ENCODE measurements around the gene CFAP46. TPM values are rescaled to one million over a fixed set of nuclear protein-coding genes. Genes with fewer than 3 reads are reported as not detected.
"Not testable (repeated sequence)": the region's sequence is repeated elsewhere in the genome, so short reads cannot be mapped to it uniquely, and the experiment has no call there.

The CFAP46 gene
- total and polyA plus RNA-seq, 2 experiments from 2014 or later = 2.2 to 2.4 TPM

GRCh38 chr10:132792796-132793195 lies 149.6 kb downstream of the CFAP46 start:
- Histone ChIP-seq H3K36me3 (replicated peaks; ENCODE audit: insufficient read depth, low read depth) (no peaks in the 10 kb centered on the region), H2AFZ (no peak overlapping the region), H4K20me1 (ENCODE audit: insufficient read depth, poor library complexity, severe bottlenecking) (no peaks in the 10 kb centered on the region), H3K27me3 (peaks cover 46% of the 10 kb centered on the region), H3K4me3 (no peak overlapping the region), H3K9me2 (replicated peaks; ENCODE audit: insufficient read depth) (no peaks in the 10 kb centered on the region), H3K27ac (no peak overlapping the region), H3K4me1 (ENCODE audit: insufficient read depth) (peaks cover 9% of the 10 kb centered on the region), H3K79me2 (no peaks in the 10 kb centered on the region), H3K4me2 (no peak overlapping the region), H3K9me3 (ENCODE audit: low read depth) (no peaks in the 10 kb centered on the region)
- DNase-seq (ENCODE audit: low spot score) = no peak
- WGBS (ENCODE audit: low lambda C conversion rate, missing lambda C conversion rate) = 94% methylated on average over 17 of the region's 17 CpGs
- TF ChIP-seq EZH2 (IDR thresholded peaks at IDR 0.05; ENCODE audit: borderline replicate concordance) = no peak
- TF ChIP-seq, protein P1, sequence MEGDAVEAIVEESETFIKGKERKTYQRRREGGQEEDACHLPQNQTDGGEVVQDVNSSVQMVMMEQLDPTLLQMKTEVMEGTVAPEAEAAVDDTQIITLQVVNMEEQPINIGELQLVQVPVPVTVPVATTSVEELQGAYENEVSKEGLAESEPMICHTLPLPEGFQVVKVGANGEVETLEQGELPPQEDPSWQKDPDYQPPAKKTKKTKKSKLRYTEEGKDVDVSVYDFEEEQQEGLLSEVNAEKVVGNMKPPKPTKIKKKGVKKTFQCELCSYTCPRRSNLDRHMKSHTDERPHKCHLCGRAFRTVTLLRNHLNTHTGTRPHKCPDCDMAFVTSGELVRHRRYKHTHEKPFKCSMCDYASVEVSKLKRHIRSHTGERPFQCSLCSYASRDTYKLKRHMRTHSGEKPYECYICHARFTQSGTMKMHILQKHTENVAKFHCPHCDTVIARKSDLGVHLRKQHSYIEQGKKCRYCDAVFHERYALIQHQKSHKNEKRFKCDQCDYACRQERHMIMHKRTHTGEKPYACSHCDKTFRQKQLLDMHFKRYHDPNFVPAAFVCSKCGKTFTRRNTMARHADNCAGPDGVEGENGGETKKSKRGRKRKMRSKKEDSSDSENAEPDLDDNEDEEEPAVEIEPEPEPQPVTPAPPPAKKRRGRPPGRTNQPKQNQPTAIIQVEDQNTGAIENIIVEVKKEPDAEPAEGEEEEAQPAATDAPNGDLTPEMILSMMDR (IDR thresholded peaks at IDR 0.05; ENCODE audit: poor library complexity) = no peak
- TF ChIP-seq EZH2phosphoT487 (IDR thresholded peaks at IDR 0.05; ENCODE audit: low read depth, severe bottlenecking, unreplicated experiment) = no peak

GRCh38 chr10:132792099-132792498 lies 150.3 kb downstream of the CFAP46 start:
- H2AFZ ChIP-seq; H3K36me3 ChIP-seq (replicated peaks; ENCODE audit: insufficient read depth, low read depth); H3K4me2 ChIP-seq; H4K20me1 ChIP-seq (ENCODE audit: insufficient read depth, poor library complexity, severe bottlenecking); H3K4me3 ChIP-seq; DNase-seq (ENCODE audit: low spot score); H3K9me3 ChIP-seq (ENCODE audit: low read depth); H3K79me2 ChIP-seq; H3K9me2 ChIP-seq (replicated peaks; ENCODE audit: insufficient read depth); H3K27ac ChIP-seq: not testable (repeated sequence)
- WGBS (ENCODE audit: low lambda C conversion rate, missing lambda C conversion rate) = 100% methylated on average over 3 of the region's 33 CpGs
- H3K4me1 ChIP-seq (ENCODE audit: insufficient read depth) = peaks cover 15% of the 10 kb centered on the region
- peaks cover 51% of the 10 kb centered on the region for H3K27me3 ChIP-seq

DNA sequence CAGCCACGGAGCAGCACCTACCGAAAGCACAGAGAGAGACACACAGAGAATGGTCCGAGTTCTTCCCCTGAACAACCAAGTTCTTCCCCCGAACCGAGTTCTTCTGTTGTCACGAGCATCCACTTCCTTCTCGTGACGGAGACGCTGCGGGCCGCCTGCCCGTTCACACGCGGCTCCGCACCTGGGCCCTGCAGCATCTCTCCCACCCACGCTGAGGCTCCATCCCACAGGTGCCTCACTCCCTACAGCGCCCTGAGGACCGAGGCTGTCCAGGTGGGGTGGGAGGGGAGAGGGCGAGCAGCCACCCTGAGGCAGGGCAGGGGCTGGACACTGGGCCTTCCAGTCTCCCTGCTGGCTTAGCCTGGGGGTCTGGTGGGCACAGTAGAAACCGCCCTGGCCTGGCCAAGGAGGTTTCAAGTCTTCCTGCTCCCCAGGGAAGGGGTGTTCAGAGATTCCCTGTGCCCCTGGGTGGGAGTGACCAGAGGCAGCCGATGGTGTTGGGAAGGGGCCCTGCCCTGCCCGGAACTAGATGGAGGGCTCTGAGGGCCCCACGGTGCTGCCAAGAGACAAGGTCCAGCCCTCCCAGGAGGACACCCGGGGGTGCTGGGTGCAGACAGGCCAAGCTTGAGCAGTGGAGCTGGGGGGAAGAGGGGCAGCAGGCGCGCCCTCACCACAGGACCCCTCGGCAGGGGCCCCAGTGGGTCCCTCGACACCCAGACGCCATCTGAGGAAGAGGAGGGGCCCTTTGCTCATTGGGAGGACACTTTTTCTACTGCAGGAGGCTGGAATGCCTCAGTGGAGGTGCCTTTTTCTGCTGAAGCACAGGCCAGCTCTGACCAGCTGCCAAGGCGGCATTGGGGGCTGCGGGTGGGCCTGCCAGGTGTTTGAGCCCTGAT lies 151.2 kb downstream of the CFAP46 start:
- no peak for DNase-seq (ENCODE audit: low spot score)
- TF ChIP-seq EZH2phosphoT487 (IDR thresholded peaks at IDR 0.05; ENCODE audit: low read depth, severe bottlenecking, unreplicated experiment) (no peak), EZH2 (IDR thresholded peaks at IDR 0.05; ENCODE audit: borderline replicate concordance) (no peak)
- TF ChIP-seq, protein P1 (IDR thresholded peaks at IDR 0.05; ENCODE audit: poor library complexity) = no peak
- Histone ChIP-seq H3K9me2 (replicated peaks; ENCODE audit: insufficient read depth) (no peaks in the 10 kb centered on the region), H3K27me3 (peaks cover 55% of the 10 kb centered on the region), H4K20me1 (ENCODE audit: insufficient read depth, poor library complexity, severe bottlenecking) (peaks cover 4% of the 10 kb centered on the region), H3K4me1 (ENCODE audit: insufficient read depth) (peaks cover 19% of the 10 kb centered on the region), H3K79me2 (no peaks in the 10 kb centered on the region), H2AFZ (no peak overlapping the region), H3K4me3 (no peak overlapping the region), H3K27ac (no peak overlapping the region), H3K4me2 (no peak overlapping the region), H3K9me3 (ENCODE audit: low read depth) (no peaks in the 10 kb centered on the region), H3K36me3 (replicated peaks; ENCODE audit: insufficient read depth, low read depth) (no peaks in the 10 kb centered on the region)
- WGBS (ENCODE audit: low lambda C conversion rate, missing lambda C conversion rate) = 79% methylated on average over 30 of the region's 31 CpGs

DNA sequence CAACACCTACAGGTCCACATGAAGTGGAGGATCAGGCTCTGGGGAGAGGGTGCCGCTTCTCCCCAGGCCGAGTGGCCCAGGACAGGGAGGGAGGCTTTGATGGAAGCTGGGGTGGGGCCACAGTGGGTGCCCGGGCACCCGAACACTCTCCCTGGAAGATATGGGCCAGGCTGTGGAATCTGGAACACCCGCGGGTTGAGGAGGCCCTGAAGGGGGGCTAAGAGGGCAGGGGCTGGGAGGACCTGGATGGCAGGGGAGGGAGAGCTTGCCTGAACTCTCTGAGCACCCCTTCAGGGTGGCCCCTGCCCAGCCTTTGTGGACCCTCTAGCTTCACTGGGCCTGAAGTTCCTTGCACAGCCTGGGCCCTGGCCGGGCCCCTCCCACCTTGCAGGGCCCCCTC lies 151.9 kb downstream of the CFAP46 start:
- H3K4me1 ChIP-seq (ENCODE audit: insufficient read depth) = peaks cover 19% of the 10 kb centered on the region
- H3K27me3 ChIP-seq = peaks cover 54% of the 10 kb centered on the region
- H3K79me2 ChIP-seq = no peaks in the 10 kb centered on the region
- TF ChIP-seq, protein P1 (IDR thresholded peaks at IDR 0.05; ENCODE audit: poor library complexity) = no peak
- TF ChIP-seq EZH2 (IDR thresholded peaks at IDR 0.05; ENCODE audit: borderline replicate concordance) (no peak), EZH2phosphoT487 (IDR thresholded peaks at IDR 0.05; ENCODE audit: low read depth, severe bottlenecking, unreplicated experiment) (no peak)
- H3K36me3 ChIP-seq (replicated peaks; ENCODE audit: insufficient read depth, low read depth) = no peaks in the 10 kb centered on the region
- no peak overlapping the region for H2AFZ ChIP-seq
- 86% methylated on average over 7 of the region's 7 CpGs for WGBS (ENCODE audit: low lambda C conversion rate, missing lambda C conversion rate)
- H3K27ac ChIP-seq = no peak overlapping the region
- peaks cover 5% of the 10 kb centered on the region for H4K20me1 ChIP-seq (ENCODE audit: insufficient read depth, poor library complexity, severe bottlenecking)
- H3K9me2 ChIP-seq (replicated peaks; ENCODE audit: insufficient read depth) = no peaks in the 10 kb centered on the region
- H3K4me2 ChIP-seq = no peak overlapping the region
- no peak for DNase-seq (ENCODE audit: low spot score)
- no peaks in the 10 kb centered on the region for H3K9me3 ChIP-seq (ENCODE audit: low read depth)
- H3K4me3 ChIP-seq = no peak overlapping the region

All from hepatocyte (in vitro differentiated cells).